Parathyroid adenoma (tissue), 2 donors: ENCODE results near the gene AKT3.

Experiments used
- H2AFZ ChIP-seq: fragments of 300-600 bp; sonication (generic); one replicate; pipeline ENCODE4 v1.7.0; 2017; ENCODE audit warnings: antibody characterized with exemption, mild to moderate bottlenecking
- H3K27ac ChIP-seq: fragments of 300-600 bp; sonication (generic); one replicate; pipeline ENCODE4 v1.7.0; 2017
- H3K27me3 ChIP-seq: fragments of 300-600 bp; sonication (generic); one replicate; pipeline ENCODE4 v1.7.0; 2017; ENCODE audit warnings: low read length; ENCODE audit not compliant: control insufficient read depth, insufficient read depth
- H3K36me3 ChIP-seq: fragments of 300-600 bp; sonication (generic); one replicate; pipeline ENCODE4 v1.7.0; 2017; ENCODE audit warnings: low read length; ENCODE audit not compliant: control insufficient read depth, insufficient read depth
- H3K4me1 ChIP-seq: fragments of 300-600 bp; sonication (generic); one replicate; pipeline ENCODE4 v1.7.0; 2017; ENCODE audit warnings: control low read depth
- H3K4me2 ChIP-seq: fragments of 300-600 bp; sonication (generic); one replicate; pipeline ENCODE4 v1.7.0; 2017; ENCODE audit warnings: low read length
- H3K4me3 ChIP-seq: fragments of 300-600 bp; sonication (generic); one replicate; pipeline ENCODE4 v1.7.0; 2017; ENCODE audit warnings: low read depth, low read length
- H3K79me2 ChIP-seq: fragments of 300-600 bp; sonication (generic); one replicate; pipeline ENCODE4 v1.7.0; 2017; ENCODE audit warnings: control low read depth
- H3K9ac ChIP-seq: fragments of 300-600 bp; sonication (generic); one replicate; pipeline ENCODE4 v1.7.0; 2017; ENCODE audit warnings: mild to moderate bottlenecking
- H3K9me3 ChIP-seq: fragments of 300-600 bp; sonication (generic); one replicate; pipeline ENCODE4 v1.7.0; 2017; ENCODE audit warnings: low read length; ENCODE audit not compliant: control insufficient read depth
- CTCF ChIP-seq: fragments of 300-600 bp; sonication (generic); IDR thresholded peaks from one replicate; pipeline ENCODE4 v1.7.0; 2017; ENCODE audit warnings: antibody characterized with exemption, mild to moderate bottlenecking
- donor health status: primary hyperparathyroidism.

AKT3 gene

GRCh38 chr1:243731974-243732625, 117.9 kb downstream of the AKT3 start:
- H3K4me3 ChIP-seq = no peak overlapping the region
- H3K27me3 ChIP-seq = no peaks in the 10 kb centered on the region
- H3K4me2 ChIP-seq = no peak overlapping the region
- H3K79me2 ChIP-seq = peaks cover 5% of the 10 kb centered on the region
- H3K36me3 ChIP-seq = no peaks in the 10 kb centered on the region
- H2AFZ ChIP-seq = no peak overlapping the region
- no peaks in the 10 kb centered on the region for H3K4me1 ChIP-seq
- TF ChIP-seq CTCF = no peak
- no peak overlapping the region for H3K27ac ChIP-seq
- H3K9ac ChIP-seq = no peak overlapping the region
- H3K9me3 ChIP-seq = no peaks in the 10 kb centered on the region

DNA sequence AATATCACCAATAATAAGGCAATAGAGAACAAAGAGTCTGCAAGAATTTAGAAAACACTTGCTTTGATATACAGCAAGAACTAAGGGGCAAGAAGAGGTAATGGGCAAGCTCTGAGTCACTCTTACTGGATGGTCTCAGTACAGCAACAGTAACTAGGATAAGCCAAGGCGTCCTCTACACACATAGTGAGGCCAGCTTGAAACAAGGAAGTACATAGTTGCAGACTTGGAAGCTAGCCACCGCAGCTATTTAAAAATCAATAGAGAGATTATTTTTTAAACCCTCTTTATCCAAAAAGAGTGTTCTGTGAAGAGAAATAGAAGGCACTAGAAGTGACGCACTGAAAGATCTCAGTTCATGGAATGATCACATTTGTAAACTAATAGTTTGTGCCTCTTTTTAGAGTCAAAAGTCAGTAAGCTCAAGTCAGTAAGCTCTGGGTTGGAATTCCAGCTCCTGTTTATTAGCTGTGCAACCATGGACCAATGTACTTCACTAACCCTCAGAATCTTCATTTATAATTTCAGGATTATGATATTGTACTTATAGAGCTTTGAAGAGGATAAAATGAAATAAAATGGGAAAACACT, 118.6 kb downstream of the AKT3 start:
- no peaks in the 10 kb centered on the region for H3K27me3 ChIP-seq
- H3K4me2 ChIP-seq = no peak overlapping the region
- no peak overlapping the region for H3K4me3 ChIP-seq
- no peaks in the 10 kb centered on the region for H3K36me3 ChIP-seq
- no peaks in the 10 kb centered on the region for H3K4me1 ChIP-seq
- H3K27ac ChIP-seq = no peak overlapping the region
- no peaks in the 10 kb centered on the region for H3K9me3 ChIP-seq
- H2AFZ ChIP-seq = no peak overlapping the region
- no peak overlapping the region for H3K9ac ChIP-seq
- no peak for TF ChIP-seq CTCF
- peaks cover 2% of the 10 kb centered on the region for H3K79me2 ChIP-seq

DNA sequence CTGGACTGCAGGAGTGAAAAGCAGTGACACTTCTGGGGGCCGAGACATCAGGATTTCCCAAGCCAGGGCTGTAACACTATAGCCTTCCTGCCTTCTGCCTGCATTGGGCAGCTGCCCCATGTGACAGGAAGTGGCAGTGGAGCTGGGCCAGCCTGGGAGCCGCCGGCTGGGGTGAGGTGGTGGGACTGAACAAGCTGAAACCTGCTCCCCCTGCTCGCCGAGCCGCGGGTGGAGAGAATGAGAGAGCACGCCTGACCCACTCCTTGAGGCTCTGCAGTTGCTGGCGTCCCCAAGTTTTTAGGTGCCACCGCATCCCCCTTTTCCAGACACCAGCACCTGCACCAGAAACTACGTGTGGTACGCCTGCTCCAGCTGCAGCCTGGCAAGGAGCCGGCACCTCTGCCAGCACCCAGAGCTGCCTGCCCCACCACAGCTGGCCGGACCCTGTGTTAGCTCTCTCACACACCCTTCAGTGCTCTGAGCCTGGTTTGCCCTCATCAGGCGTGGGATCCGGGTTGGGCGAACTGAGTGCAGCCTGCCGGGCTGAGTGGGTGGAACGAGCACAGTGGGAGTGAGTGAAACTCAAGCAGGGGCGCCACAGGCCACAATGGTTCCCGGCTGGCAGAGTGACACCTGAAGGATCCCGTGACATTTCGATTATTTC, 119.4 kb downstream of the AKT3 start:
- TF ChIP-seq CTCF = no peak

DNA sequence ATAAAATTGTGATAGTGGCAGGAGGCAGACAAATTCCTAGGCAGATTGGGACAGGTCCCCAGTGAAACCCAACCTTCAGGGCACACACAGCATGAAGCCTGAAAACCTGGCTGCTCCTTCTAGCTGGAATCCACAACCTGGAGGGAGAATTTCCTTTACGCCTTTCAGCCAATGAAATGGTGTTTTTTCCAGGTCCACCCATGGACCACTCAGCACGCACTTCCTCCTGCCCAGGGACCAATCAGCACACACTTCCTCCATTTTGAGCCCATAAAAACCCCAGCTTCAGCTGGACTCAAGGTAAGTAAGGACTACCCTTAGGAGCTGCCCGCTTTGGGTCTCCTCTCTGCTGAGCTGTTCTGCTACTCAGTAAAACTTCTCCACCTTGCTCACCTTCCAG, 120.1 kb downstream of the AKT3 start:
- H3K9me3 ChIP-seq = no peaks in the 10 kb centered on the region
- no peak for TF ChIP-seq CTCF
- no peaks in the 10 kb centered on the region for H3K27me3 ChIP-seq
- H3K4me3 ChIP-seq = no peak overlapping the region
- no peaks in the 10 kb centered on the region for H3K4me1 ChIP-seq
- no peak overlapping the region for H3K9ac ChIP-seq
- no peaks in the 10 kb centered on the region for H3K36me3 ChIP-seq
- no peak overlapping the region for H3K27ac ChIP-seq
- peaks cover 2% of the 10 kb centered on the region for H3K79me2 ChIP-seq
- no peak overlapping the region for H2AFZ ChIP-seq
- H3K4me2 ChIP-seq = no peak overlapping the region

More for the DNA sequence above, 119.4 kb downstream of the AKT3 start:
- no peaks in the 10 kb centered on the region for H3K27me3 ChIP-seq
- no peak overlapping the region for H3K27ac ChIP-seq
- H3K4me2 ChIP-seq = no peak overlapping the region
- H3K4me3 ChIP-seq = no peak overlapping the region
- no peak overlapping the region for H3K9ac ChIP-seq
- peaks cover 2% of the 10 kb centered on the region for H3K79me2 ChIP-seq
- no peaks in the 10 kb centered on the region for H3K36me3 ChIP-seq
- H3K9me3 ChIP-seq = no peaks in the 10 kb centered on the region
- no peaks in the 10 kb centered on the region for H3K4me1 ChIP-seq
- H2AFZ ChIP-seq = no peak overlapping the region
